GM19372 (cell line): ENCODE measurements around the gene SERAC1.

ENCODE experiments used
- ATAC-seq: cut with Tn5 transposase; IDR thresholded peaks from one replicate; pipeline ENCODE4 v1.9.1; 2021; ENCODE audit warnings: mild to moderate bottlenecking, low read depth, moderate library complexity; ENCODE audit not compliant: unreplicated experiment

The SERAC1 gene

DNA sequence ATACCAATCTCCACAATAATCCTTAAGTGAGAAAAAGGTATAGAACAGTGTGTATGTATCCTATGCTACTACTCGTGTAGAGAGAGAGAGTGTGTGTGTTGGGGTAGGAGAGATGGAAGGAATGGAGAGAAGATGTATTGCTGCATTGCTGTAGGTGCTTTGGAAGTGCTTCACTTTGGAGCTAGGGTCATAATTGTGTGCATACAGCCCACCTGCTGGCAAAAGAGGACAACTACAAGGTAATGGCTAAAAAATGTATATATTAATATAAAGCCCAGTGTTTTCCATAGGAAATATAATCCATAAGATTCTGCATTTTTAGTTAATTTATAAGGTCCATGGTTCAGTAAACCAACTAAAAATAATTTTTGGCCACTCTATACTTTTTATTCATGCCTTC is 36.1 kb downstream of the SERAC1 start:
- no peak for ATAC-seq

GRCh38 chr6:158125271-158125670 is 42.8 kb downstream of the SERAC1 start:
- no peak for ATAC-seq

- no peak for ATAC-seq
These were observed 43.8 kb downstream of the SERAC1 start for GRCh38 chr6:158124288-158124687.

GRCh38 chr6:158122048-158122447 is 46.0 kb downstream of the SERAC1 start:
- no peak for ATAC-seq

DNA sequence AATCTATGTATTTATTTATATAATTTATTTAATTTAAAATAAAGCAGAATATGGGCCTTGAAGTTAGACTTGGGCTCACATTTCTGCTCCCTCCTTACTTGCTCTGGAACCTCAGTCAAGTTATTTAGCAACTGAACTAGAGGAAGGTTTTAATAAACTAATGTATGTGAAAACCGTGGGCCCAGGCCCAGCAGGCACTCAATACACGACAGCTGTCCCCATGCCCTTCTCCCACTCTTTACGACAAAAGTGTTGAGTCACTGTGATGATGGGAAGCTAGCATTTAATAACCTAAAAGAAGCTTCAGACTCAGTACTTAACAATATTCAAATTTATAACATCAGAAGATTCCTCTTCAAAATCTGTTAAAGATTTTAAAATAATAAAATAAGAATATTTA is 46.7 kb downstream of the SERAC1 start:
- ATAC-seq = no peak

GRCh38 chr6:158118886-158119285 is 49.2 kb downstream of the SERAC1 start:
- no peak for ATAC-seq

DNA sequence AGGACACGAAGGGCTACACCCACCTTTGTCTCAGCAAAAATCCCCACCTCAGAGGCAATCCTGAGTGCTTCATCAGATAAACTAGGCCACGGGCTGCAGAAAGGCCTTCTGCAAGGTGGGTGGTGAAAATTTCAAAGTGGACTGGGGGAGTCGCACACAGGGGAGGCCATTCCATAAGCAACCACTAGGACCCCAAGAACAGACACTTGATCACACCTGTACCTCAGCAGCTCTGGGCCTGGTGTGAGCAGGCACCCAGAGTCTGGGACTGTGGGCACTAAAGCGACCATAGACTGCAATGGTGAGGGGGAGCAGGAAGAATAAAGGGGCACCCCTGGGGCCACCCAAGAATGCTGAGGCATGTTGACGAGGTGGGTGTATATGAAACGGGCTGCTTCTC is 52.6 kb downstream of the SERAC1 start:
- ATAC-seq = no peak

DNA sequence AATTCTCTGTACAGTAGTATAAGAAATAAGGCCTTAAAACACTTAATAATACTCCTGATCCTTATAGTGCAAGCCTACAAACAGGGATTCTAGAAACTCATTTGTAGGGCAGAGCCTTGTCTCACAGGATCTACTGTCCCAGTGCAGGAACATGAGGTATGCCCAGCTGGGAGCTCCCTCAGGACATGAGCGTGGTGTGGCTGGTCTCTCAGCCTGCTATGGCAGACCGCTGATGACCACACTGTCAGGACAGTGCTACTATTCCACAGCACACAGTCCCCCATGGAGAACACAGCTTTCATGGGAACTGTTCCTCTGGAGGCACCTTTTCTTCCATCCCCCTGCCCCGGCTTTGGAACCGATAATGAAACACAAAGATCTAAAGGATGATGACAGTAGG is 53.0 kb downstream of the SERAC1 start:
- ATAC-seq = no peak

DNA sequence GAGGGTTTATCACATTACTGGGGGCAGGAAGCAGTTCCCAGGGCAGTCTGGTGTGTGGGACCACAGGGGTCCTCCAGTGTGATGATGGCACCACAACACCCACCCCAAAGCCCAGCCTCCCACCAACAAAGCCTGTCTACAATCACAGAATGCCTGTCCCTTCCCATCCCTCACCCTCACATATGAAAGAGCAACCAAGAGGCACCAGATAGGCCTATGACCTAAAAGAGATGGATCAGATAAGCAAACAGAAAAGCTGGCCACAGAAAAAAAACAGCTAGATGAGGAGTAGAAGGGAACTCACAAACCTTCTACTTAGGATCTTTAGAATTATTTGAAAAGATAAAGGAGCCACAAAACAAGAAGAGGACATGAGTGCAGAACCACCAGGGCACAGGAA is 54.3 kb downstream of the SERAC1 start:
- ATAC-seq = no peak

GRCh38 chr6:158111987-158112386 is 56.1 kb downstream of the SERAC1 start:
- no peak for ATAC-seq

DNA sequence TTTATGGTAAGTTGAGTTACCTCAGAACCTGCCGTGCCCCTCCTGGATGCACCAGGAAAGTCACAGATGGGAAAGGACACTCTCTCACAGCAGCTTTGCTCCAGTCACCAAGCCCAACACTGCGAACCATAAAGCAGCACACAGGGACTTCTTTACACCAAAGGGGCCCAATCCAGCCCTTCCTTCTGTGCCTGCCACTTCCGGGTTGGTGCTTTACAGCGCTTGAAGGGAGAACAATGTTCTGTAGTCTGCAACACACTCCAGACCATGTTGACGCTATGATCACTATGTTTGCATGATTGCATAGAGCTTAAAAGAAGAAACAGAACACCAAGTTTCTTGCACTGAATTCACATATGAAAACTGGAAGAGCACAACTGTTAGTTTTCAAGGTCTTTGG is 57.1 kb downstream of the SERAC1 start:
- ATAC-seq = no peak

DNA sequence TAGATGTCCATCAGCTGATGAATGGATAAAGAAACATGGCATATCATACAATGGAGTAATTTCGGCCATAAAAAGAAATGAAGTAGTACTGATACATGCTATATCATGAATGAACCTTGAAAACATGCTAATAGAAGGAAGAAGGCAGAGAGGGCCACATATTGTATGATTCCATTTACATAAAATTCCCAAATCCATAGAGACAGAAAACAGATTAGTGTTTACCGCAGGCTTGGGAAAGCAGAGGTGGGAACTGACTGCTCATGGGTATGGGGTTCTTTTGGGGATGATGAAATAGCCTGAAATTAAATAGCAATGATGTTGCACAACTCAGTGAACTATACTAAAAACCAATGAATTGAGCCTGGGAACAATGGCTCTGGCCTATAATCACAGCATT is 58.3 kb downstream of the SERAC1 start:
- ATAC-seq = no peak

DNA sequence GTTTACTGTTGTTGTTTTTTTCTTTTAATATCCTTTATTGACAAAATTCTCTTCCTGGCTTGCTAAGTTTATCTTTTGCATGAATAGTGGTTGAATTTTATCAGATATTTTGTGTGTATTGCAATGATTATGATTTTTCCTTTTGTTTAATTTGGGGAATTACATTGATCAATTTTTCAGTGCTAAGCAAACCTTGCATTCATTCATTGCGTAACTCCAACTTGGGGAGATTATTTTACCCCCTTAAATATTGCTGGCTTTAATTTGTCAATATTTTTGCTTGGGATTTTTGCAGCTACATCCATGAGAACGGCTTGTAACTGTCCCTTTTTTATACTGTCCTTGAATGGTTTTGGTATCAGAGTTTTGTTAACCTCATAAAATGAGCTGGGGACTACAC is 63.4 kb downstream of the SERAC1 start:
- no peak for ATAC-seq

DNA sequence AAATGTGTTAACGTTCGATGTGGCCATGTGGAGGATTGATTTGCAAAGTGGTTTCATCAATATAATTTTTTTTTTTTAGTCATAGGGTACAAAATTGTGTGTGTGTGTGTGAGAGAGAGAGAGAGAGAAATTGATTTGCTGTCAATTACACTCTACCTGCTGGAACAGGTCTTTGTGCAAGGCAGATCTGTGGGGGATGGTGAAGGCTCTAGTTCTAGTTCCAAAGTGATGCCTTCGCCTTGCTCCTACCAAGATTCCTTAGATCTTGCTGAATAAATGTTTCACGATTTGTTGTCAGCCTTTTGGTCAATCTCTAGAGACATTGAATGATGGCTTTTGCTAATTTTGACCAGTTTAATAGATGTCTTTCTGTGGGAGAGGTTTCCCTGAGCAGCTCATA is 64.8 kb downstream of the SERAC1 start:
- no peak for ATAC-seq

DNA sequence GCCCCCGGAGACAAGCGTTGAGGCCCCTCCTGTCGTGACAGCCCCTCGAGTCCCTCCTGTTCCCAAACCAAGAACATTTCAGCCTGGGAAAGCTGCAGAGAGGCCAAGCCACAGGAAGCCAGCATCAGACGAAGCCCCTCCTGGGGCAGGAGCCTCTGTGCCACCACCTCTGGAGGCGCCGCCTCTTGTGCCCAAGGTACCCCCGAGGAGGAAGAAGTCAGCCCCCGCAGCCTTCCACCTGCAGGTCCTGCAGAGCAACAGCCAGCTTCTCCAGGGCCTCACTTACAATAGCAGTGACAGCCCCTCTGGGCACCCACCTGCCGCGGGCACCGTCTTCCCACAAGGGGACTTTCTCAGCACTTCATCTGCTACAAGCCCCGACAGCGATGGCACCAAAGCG is 72.4 kb downstream of the SERAC1 start:
- ATAC-seq = no peak

DNA sequence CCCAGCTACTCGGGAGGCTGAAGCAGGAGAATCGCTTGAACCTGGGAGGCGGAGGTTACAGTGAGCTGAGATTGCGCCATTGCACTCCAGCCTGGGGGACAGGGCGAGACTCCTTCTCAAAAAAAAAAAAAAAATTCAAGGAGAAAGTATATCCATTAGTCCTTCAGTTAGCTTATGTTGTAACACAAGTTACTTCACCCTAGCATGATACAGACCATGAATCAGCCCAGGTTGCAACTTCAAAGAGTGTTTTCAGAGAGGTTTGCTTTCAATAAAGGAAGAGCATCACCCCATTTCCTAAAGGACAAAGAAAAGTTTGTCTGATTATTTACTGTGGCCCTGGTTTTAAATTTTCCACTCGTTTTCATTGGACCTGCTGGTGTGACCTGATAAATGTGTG is 73.0 kb downstream of the SERAC1 start:
- no peak for ATAC-seq

GRCh38 chr6:158092806-158093205 is 75.3 kb downstream of the SERAC1 start:
- ATAC-seq = no peak

GRCh38 chr6:158087224-158087867 is 80.7 kb downstream of the SERAC1 start:
- ATAC-seq = no peak

GRCh38 chr6:158086504-158087223 is 81.4 kb downstream of the SERAC1 start:
- ATAC-seq = peak; percentile 64

DNA sequence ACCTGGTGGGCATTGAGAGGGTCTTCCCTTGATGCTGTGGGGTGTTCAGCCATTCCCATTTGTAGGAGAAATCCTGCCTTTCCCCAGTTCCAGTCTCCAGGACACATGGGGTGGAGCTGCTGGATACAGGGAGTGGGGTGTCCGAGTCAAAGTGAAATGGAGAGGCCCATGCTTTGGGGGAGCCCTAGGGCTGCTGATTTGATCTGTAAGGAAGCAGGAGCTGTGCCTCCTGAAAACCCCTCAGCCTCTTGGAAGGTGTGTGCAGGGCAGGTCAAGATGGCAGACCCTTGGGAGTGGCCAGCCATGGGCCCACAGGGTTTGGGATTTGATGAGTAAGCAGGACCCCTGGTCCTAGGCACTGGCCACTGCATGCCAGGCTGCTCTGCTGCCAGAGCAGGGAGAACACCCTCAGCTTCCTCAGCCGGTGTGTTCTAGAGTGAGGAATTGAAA is 82.0 kb downstream of the SERAC1 start:
- no peak for ATAC-seq

- no peak for ATAC-seq
These were observed 82.6 kb downstream of the SERAC1 start for GRCh38 chr6:158085261-158086053.
